ENCODE results near the gene URAD. TPM values are rescaled to one million over a fixed set of nuclear protein-coding genes. Genes with fewer than 3 reads are reported as not detected.

URAD gene
- total and polyA plus RNA-seq, 3 donors from 2014 or later = 0.87 to 1.6 TPM; not detected in 1

DNA sequence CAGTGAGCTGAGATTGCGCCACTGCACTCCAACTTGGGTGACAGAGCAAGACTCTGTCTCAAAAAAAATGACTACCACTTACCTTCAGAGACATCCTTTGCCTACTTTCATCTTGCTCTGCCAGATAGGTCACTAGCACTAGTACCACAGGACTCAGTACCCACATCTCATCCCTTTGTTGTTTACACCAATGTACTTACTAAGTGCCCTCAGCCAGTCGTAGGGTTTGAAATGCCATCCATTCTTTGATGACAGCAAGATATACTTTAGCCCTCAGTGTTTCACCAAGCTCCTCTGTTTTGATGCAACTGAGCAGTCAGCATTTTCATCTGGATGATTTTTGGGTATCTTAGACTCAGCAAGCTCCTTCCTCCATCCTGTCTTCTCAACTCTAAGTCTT lies 6.1 kb downstream of the URAD start:
- 54 to 71% methylated on average over 2 of the region's 2 CpGs for WGBS, 2 donors
- Histone ChIP-seq H3K27me3 (no peaks in the 10 kb centered on the region), H3K27ac (no peak overlapping the region), H3K4me3 (no peak overlapping the region), H3K9me3 (no peaks in the 10 kb centered on the region), H3K36me3 (ENCODE audit: low read depth, missing control alignments) (no peaks in the 10 kb centered on the region), H3K4me1 (peaks cover 7% of the 10 kb centered on the region)
- no peak for TF ChIP-seq POLR2A (IDR thresholded peaks at IDR 0.05)
- TF ChIP-seq, protein P1, sequence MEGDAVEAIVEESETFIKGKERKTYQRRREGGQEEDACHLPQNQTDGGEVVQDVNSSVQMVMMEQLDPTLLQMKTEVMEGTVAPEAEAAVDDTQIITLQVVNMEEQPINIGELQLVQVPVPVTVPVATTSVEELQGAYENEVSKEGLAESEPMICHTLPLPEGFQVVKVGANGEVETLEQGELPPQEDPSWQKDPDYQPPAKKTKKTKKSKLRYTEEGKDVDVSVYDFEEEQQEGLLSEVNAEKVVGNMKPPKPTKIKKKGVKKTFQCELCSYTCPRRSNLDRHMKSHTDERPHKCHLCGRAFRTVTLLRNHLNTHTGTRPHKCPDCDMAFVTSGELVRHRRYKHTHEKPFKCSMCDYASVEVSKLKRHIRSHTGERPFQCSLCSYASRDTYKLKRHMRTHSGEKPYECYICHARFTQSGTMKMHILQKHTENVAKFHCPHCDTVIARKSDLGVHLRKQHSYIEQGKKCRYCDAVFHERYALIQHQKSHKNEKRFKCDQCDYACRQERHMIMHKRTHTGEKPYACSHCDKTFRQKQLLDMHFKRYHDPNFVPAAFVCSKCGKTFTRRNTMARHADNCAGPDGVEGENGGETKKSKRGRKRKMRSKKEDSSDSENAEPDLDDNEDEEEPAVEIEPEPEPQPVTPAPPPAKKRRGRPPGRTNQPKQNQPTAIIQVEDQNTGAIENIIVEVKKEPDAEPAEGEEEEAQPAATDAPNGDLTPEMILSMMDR (IDR thresholded peaks at IDR 0.05) = no peak
- no peak for DNase-seq
- intact Hi-C loops (cut with DNase I; ENCODE audit: low total_unique reads) = loop anchor here (10.0 kb wide), 1 partner anchor 618 kb away; no protein-coding TSS in a partner anchor

- Histone ChIP-seq H3K4me1 (peaks cover 7% of the 10 kb centered on the region), H3K27ac (no peak overlapping the region), H3K4me3 (no peak overlapping the region), H3K36me3 (ENCODE audit: low read depth, missing control alignments) (no peaks in the 10 kb centered on the region), H3K9me3 (no peaks in the 10 kb centered on the region), H3K27me3 (no peaks in the 10 kb centered on the region)
- 23 to 25% methylated on average over 11 of the region's 11 CpGs for WGBS, 2 donors
- TF ChIP-seq, protein P1 (IDR thresholded peaks at IDR 0.05) = no peak
- TF ChIP-seq POLR2A (IDR thresholded peaks at IDR 0.05) = no peak
- intact Hi-C loops (cut with DNase I; ENCODE audit: low total_unique reads) = loop anchor here (10.0 kb wide), 1 partner anchor 616 kb away; no protein-coding TSS in a partner anchor
- DNase-seq = no peak
Measured at GRCh38 chr13:27981006-27981708, 7.3 kb downstream of the URAD start.

DNA sequence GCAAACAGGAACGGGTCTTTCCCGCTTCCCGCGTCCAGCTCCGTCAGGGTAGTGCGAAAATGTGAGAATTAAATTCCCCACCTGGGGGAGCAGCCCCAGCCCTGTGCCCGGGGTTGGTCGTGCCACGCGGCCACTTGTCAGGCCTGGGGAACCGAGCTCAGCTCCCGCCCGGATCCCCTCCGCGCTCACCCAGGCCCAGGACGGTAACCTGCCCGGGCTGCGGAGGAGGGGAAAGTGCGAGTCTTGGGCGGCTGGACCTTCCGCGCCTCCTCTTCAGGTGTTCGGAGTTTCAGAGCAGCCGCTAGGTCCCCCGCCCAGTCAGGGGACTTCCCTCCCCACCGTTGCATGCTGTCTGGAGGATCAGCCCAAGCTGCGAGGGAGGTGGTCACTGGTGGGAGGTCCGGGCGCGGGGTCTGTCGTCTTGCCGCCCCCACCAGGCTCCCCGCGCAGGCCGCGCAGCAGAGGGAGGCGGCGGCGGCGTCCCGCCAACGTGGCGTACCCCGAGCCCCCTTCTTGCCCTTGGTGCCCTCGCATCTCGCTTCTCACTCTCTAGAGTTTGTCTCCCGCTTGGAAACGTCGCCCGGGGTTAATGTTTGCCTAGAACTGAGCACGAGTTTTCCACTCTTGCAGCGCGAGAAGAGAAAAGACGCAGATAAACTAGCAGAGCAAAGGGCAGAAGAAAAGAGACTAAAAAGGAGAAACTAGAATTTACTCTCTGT lies 8.1 kb downstream of the URAD start:
- WGBS, 2 donors = 1 to 3% methylated on average over 20 to 53 of the region's 54 CpGs
- no peaks in the 10 kb centered on the region for H3K27me3 ChIP-seq
- no peaks in the 10 kb centered on the region for H3K36me3 ChIP-seq (ENCODE audit: low read depth, missing control alignments)
- no peak for TF ChIP-seq POLR2A (IDR thresholded peaks at IDR 0.05)
- TF ChIP-seq, protein P1 (IDR thresholded peaks at IDR 0.05) = no peak
- H3K4me3 ChIP-seq = no peak overlapping the region
- H3K4me1 ChIP-seq = peaks cover 10% of the 10 kb centered on the region
- intact Hi-C loops (cut with DNase I; ENCODE audit: low total_unique reads) = loop anchor here (10.0 kb wide), 1 partner anchor 616 kb away; no protein-coding TSS in a partner anchor
- H3K27ac ChIP-seq = no peak overlapping the region
- no peaks in the 10 kb centered on the region for H3K9me3 ChIP-seq
- no peak for DNase-seq

DNA sequence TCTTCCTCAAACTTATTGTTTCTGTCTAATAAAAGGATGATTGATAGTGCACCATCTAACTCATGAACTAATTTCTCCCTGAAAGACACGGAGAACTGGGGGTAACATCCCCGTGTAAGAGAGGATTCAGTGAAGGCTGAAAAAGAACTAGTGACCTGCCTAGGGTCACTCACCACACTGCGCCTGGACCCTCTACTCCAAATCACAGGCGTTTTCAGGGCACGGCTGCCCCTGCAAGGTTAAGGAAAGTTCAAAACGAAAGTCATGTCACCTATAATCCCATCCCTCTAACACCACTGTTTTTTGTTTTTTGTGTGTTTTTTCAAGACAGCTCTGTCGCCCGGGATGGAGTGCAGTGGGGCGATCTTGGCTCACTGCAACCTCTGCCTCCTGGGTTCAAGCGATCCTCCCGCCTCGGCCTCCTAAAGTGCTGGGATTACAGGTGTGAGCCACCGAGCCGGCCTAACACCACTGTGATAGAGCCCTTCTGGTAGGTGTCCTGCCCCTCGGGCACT lies 8.7 kb downstream of the URAD start:
- TF ChIP-seq, protein P1 (IDR thresholded peaks at IDR 0.05) = no peak
- TF ChIP-seq POLR2A (IDR thresholded peaks at IDR 0.05) = no peak
- intact Hi-C loops (cut with DNase I; ENCODE audit: low total_unique reads) = loop anchor here (10.0 kb wide), 1 partner anchor 615 kb away; no protein-coding TSS in a partner anchor
- Histone ChIP-seq H3K27ac (no peak overlapping the region), H3K4me1 (peaks cover 11% of the 10 kb centered on the region), H3K36me3 (ENCODE audit: low read depth, missing control alignments) (no peaks in the 10 kb centered on the region), H3K27me3 (no peaks in the 10 kb centered on the region), H3K4me3 (no peak overlapping the region), H3K9me3 (no peaks in the 10 kb centered on the region)
- no peak for DNase-seq
- 7 to 12% methylated on average over 9 to 15 of the region's 15 CpGs for WGBS, 2 donors
